DOHH2 (cell line): ENCODE results near the gene IFT122.

Source experiments
- H3F3A ChIP-seq: fragments of 200-600 bp; sonication (generic), shearing (Covaris generic); 2 replicates; pipeline ENCODE4 v1.6.0; 2016; ENCODE audit warnings: antibody characterized with exemption, mild to moderate bottlenecking; ENCODE audit not compliant: control insufficient read depth, insufficient read depth
- H3K27ac ChIP-seq: fragments of 200-600 bp; sonication (generic); 2 replicates; pipeline ENCODE4 v1.5.1; 2014; ENCODE audit warnings: low read depth, mild to moderate bottlenecking, low read length, moderate library complexity
- H3K27me3 ChIP-seq: fragments of 200-600 bp; sonication (generic); 2 replicates; pipeline ENCODE4 v1.6.1; 2014; ENCODE audit warnings: mild to moderate bottlenecking, low read length, mixed read lengths; ENCODE audit not compliant: control insufficient read depth
- H3K36me3 ChIP-seq: fragments of 200-600 bp; sonication (generic); 2 replicates; pipeline ENCODE4 v1.6.1; 2014; ENCODE audit warnings: mild to moderate bottlenecking, low read length, moderate library complexity, mixed read lengths; ENCODE audit not compliant: control insufficient read depth
- H3K4me1 ChIP-seq: fragments of 200-600 bp; sonication (generic); 2 replicates; pipeline ENCODE4 v1.6.1; 2014; ENCODE audit warnings: mild to moderate bottlenecking, low read length, mixed read lengths; ENCODE audit not compliant: control insufficient read depth
- H3K4me2 ChIP-seq: fragments of 200-600 bp; sonication (generic); 2 replicates; pipeline ENCODE4 v1.6.0; 2014; ENCODE audit warnings: mild to moderate bottlenecking, low read length, moderate library complexity
- H3K4me3 ChIP-seq: fragments of 200-600 bp; sonication (generic); 2 replicates; pipeline ENCODE4 v1.5.1; 2014; ENCODE audit warnings: mild to moderate bottlenecking, low read length, mixed read lengths
- H3K79me2 ChIP-seq: fragments of 200-600 bp; sonication (generic); 2 replicates; pipeline ENCODE4 v1.6.1; 2014; ENCODE audit warnings: mild to moderate bottlenecking, low read length, mixed read lengths; ENCODE audit not compliant: control insufficient read depth
- H3K9me2 ChIP-seq: fragments of 200-600 bp; sonication (generic); replicated peaks from 2 replicates; pipeline ENCODE4 v1.6.1; 2014; ENCODE audit warnings: mild to moderate bottlenecking, low read length, mixed read lengths; ENCODE audit not compliant: control insufficient read depth
- H3K9me3 ChIP-seq: fragments of 200-600 bp; sonication (generic); 2 replicates; pipeline ENCODE4 v1.6.1; 2014; ENCODE audit warnings: antibody characterized with exemption, low read length, mixed read lengths; ENCODE audit not compliant: control insufficient read depth, insufficient read depth
- H4K20me1 ChIP-seq: fragments of 200-600 bp; sonication (generic); 2 replicates; pipeline ENCODE4 v1.6.0; 2014; ENCODE audit warnings: low read depth, mild to moderate bottlenecking, antibody characterized with exemption, low read length, moderate library complexity; ENCODE audit not compliant: control insufficient read depth, insufficient read depth
- CTCF ChIP-seq: fragments of 200-600 bp; sonication (generic); IDR thresholded peaks from one replicate; pipeline ENCODE4 v1.5.1; 2014; ENCODE audit warnings: antibody characterized with exemption, mild to moderate bottlenecking, low read depth, low read length; ENCODE audit not compliant: poor library complexity, severe bottlenecking
- EZH2phosphoT487 ChIP-seq: fragments of 200-600 bp; sonication (generic); IDR thresholded peaks from 2 replicates; pipeline ENCODE4 v1.6.1; 2017; ENCODE audit warnings: borderline replicate concordance, mild to moderate bottlenecking, antibody characterized with exemption, low read length, moderate library complexity, mixed read lengths

IFT122 gene

GRCh38 chr3:129536804-129537203 lies 96.8 kb downstream of the IFT122 start:
- TF ChIP-seq EZH2phosphoT487 (no peak), CTCF (no peak)
- Histone ChIP-seq H3K4me3 (no peak overlapping the region), H3K4me1 (no peaks in the 10 kb centered on the region)

GRCh38 chr3:129539206-129539605 lies 99.2 kb downstream of the IFT122 start:
- Histone ChIP-seq H3K4me2 (no peak overlapping the region), H3K27me3 (peaks cover 9% of the 10 kb centered on the region; the same call in 1 of the 2 replicates), H3K9me2 (no peaks in the 10 kb centered on the region), H4K20me1 (no peaks in the 10 kb centered on the region), H3K9me3 (no peaks in the 10 kb centered on the region), H3K4me1 (no peaks in the 10 kb centered on the region), H3K79me2 (no peaks in the 10 kb centered on the region), H3K27ac (no peak overlapping the region), H3K36me3 (no peaks in the 10 kb centered on the region), H3K4me3 (no peak overlapping the region), H3F3A (no peaks in the 10 kb centered on the region)
- TF ChIP-seq CTCF (no peak), EZH2phosphoT487 (no peak)

More at GRCh38 chr3:129536804-129537203, 96.8 kb downstream of the IFT122 start:
- no peaks in the 10 kb centered on the region for H3K9me3 ChIP-seq
- H3K9me2 ChIP-seq, result no peaks in the 10 kb centered on the region
- no peaks in the 10 kb centered on the region for H3F3A ChIP-seq
- H3K4me2 ChIP-seq, result no peak overlapping the region
- H4K20me1 ChIP-seq, result no peaks in the 10 kb centered on the region
- peaks cover 9% of the 10 kb centered on the region; the same call in 1 of the 2 replicates for H3K27me3 ChIP-seq
- no peaks in the 10 kb centered on the region for H3K79me2 ChIP-seq
- no peaks in the 10 kb centered on the region for H3K36me3 ChIP-seq
- no peak overlapping the region for H3K27ac ChIP-seq

GRCh38 chr3:129540776-129541516 lies 100.9 kb downstream of the IFT122 start:
- Histone ChIP-seq H4K20me1 (no peaks in the 10 kb centered on the region), H3K27ac (no peak overlapping the region), H3K4me2 (no peak overlapping the region), H3K9me3 (no peaks in the 10 kb centered on the region), H3K9me2 (no peaks in the 10 kb centered on the region), H3K4me3 (no peak overlapping the region), H3K36me3 (no peaks in the 10 kb centered on the region), H3K27me3 (peaks cover 8% of the 10 kb centered on the region; the same call in 1 of the 2 replicates), H3K4me1 (no peaks in the 10 kb centered on the region), H3K79me2 (no peaks in the 10 kb centered on the region), H3F3A (no peaks in the 10 kb centered on the region)
- no peak for TF ChIP-seq EZH2phosphoT487
- no peak for TF ChIP-seq CTCF
